GM11168 (cell line): ENCODE measurements around the gene PLIN4.

ENCODE experiments used
- in situ Hi-C: fragments of 300-500 bp; cut with MboI; formaldehyde crosslinking; loops from one replicate; pipeline ENCODE4 v1.12.0; 2022; ENCODE audit warnings: low sequenced_read_pairs; ENCODE audit not compliant: unreplicated experiment

Gene PLIN4

DNA sequence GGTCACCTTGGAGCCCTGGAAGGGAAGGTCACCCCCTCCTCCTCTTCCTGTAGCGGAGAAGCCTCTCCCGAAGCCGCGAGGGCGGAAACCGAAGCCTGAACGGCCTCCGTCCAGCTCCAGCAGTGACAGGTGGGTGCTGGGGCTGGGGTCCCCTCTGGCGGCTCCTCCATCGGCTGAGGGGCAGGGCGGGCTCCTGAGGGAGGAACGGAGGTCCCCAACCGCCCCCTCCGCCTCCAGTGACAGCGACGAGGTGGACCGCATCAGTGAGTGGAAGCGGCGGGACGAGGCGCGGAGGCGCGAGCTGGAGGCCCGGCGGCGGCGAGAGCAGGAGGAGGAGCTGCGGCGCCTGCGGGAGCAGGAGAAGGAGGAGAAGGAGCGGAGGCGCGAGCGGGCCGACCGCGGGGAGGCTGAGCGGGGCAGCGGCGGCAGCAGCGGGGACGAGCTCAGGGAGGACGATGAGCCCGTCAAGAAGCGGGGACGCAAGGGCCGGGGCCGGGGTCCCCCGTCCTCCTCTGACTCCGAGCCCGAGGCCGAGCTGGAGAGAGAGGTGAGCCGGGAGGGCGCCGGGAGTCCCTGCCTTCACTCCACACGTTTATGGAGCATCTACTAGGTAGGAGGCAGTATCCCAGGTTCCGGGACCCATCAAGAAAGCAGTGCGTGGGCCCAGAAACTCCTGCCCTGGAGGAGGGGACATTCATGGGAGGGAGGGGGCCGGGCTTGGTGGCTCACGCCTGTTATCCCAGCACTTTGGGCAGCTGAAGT is 24.2 kb downstream of the PLIN4 start:
- in situ Hi-C loops, result no loop called here

DNA sequence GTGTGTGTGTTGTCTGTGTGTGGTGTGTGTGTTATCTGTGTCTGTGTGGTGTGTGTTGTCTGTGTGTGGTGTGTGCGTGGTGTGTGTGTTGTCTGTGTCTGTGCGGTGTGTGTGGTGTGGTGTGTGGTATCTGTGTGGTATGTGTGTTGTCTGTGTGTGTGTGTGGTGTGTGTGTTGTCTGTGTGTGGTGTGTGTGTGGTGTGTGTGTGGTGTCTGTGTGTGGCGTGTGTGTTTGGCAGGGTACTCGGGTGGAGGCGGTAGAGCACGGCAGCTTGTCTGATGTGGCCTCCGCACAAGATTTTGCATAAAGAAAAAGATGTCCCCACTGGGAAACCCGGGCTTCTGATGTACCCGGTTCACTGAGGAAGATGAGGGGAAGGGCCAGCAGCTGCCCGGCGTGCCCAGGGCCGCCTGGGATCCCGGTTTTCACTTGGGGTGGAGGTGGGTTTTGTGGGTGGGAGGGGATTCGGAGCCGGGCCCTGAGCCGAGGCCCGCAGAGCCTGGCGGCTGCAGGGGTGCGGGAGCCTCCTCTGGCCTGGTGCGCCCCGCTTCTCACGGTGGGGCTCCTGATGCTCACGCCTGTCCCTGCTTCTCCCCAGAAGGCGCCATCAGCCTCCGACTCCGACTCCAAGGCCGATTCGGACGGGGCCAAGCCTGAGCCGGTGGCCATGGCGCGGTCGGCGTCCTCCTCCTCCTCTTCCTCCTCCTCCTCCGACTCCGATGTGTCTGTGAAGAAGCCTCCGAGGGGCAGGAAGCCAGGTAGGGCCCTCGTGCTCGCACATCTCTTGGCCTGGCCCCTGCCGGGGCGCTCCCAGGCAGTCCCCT is 25.0 kb downstream of the PLIN4 start:
- in situ Hi-C loops, result no loop called here

DNA sequence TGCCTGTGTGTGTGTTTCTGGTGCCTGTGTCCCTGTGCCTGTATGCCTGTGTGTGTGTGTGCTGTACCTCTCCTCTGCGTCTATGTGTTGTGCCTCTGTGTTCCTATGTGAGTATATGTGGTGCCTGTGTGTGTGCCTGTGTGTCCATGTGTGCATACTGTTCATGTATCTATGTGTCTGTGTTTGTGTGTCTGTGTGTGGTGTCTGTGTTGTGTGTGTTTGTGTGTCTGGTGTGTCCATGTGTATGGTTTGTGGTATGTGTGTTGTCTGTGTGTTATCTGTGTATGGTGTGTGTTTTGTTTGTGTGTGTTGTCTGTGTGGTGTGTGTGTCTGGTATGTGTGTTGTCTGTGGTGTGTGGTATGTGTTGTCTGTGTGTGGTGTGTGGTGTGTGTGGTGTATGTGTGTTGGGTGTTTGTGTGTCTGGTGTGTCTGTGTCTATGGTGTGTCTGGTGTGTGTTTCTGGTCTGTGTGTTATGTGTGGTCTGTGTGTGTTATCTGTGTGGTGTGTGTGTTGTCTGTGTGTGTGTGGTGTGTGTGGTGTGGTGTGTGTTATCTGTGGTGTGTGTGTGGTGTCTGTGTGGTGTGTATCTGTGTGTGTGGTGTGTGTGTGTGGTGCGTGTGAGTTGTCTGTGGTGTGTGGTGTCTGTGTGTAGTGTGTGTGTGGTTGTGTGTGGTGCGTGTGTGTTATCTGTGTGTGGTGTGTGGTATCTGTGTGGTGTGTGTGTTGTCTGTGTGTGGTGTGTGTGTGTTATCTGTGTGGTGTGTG is 25.8 kb downstream of the PLIN4 start:
- in situ Hi-C loops, result no loop called here

DNA sequence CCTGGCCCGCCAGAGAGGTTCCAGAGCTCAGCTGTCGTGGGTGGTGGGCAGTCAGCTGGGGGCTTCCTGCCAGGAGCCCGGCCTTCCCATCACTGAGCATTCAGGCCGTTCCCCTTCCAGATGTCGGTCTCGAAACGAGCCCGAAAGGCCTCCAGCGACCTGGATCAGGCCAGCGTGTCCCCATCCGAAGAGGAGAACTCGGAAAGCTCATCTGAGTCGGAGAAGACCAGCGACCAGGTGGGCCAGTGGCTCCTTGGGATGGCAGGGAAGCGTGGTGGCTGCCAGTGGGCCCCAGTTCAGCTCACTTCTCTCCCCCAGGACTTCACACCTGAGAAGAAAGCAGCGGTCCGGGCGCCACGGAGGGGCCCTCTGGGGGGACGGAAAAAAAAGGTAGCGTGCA is 26.8 kb downstream of the PLIN4 start:
- in situ Hi-C loops, result no loop called here

DNA sequence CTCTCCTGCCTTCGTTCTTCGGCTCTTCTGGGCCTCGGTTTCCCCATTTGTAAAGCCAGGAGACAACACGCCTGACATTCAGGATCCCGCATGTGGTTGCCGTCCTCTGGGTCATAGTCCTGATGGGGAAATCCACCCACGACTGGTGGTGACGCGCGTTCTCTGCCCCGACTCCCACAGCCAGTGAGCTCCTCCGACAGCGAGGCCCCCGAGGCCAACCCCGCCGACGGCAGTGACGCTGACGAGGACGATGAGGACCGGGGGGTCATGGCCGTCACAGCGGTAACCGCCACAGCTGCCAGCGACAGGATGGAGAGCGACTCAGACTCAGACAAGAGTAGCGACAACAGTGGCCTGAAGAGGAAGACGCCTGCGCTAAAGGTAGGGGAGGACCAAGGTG is 29.8 kb downstream of the PLIN4 start:
- in situ Hi-C loops, result no loop called here

DNA sequence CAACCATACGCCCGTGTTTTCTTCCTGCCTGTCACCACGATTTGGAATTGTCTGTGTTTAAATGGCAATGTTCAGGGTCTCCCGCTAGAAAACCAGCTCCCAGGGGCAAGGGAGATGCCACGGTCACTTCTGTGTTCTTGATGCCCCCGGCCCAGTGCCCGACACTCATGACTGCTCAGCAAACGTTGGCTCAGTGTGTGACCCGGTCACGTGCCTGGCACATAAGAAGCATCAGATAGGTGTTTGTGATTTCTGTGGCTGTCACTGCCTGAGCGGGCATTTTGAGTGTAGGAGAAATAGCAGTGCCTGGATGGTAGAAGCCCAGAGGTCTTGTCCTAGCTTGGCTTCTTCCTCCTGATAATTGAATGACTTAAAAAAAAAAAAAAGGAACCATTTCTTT is 30.7 kb downstream of the PLIN4 start:
- in situ Hi-C loops, result no loop called here

DNA sequence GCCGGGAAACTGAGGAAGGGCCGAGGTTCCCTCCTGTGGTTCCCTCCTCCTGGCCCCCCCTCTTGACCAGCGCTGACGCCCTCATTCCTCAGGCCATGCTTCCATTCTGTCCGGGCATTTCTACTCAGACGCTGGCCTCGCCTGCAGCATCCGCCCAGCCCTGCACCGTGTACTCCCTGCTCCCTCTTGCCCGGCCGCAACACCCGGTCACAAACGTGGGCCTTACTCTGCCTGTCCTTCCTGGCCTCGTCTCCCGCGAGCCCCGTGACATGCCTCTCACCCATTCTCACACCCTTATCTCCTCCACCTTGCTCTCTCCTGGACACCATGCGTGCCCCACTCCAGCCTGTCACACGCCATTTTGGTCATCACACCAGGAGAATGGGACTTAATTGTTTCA is 34.9 kb downstream of the PLIN4 start:
- in situ Hi-C loops, result no loop called here

DNA sequence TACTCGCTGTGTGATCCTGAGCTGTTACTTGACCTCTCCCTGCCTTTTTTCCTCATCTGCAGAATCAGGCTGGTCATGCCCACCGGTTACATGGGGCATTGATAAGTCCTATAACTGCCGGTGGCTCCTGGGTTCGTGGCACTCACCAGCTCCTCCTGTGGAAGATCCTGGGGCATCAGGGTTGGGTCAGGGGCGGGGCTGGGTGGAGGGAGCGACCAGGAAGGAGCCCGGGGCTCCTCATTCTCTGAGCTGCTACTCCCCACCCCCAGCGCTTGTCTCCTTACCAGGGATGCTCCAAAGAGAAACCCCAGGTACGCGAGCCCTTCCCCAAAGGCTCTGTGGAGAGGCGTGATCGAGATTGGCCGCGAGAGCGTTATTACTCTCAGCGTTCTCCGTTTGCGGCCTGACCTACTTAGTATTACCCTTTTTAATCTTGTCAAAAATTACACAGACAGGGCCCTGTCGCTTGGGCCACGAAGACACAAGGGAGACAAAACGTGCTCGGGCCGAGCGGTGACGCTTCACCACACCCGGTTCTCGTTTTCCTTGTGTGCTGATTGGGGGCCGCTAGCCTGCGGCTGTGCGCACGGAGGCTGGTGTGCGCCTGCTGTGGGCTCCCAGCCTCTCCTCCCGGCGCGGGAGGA is 35.4 kb downstream of the PLIN4 start:
- in situ Hi-C loops, result no loop called here

DNA sequence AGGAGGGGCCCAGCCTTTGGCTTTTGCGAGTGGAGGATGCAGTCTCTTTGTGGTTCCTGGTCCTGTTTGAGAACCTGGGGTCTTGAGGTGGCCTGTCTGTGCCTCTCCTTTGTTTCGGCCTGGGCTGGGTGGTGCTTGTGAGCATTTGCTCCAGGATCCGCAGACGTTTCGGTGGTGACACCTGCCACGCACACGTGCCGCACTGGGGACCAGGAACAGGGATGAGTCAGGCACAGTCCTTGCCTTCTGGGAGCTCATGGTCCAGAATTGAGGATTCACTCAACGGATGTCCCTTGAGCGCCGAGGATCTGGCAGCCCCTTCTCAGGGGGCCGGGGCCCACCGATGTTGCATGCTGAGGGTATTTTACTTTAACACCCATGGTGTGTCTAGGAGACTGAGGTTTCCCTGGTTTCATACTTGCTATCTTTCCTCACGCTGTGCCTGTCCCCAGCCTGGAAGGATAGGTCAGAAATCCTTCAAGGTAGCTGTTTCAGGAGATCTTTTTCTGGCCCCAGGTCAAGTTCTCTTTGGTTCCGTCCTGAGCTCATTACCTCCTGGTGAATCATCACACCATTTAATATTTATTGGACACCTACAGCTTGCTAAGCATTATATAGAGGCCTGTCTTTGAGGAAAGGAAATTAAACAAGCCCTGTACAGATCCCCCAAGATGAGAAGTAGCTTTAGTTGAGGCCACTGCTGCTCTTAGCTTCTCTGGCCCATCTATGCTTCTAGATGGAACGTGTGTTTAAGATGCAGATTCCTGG is 41.1 kb downstream of the PLIN4 start:
- in situ Hi-C loops, result no loop called here

DNA sequence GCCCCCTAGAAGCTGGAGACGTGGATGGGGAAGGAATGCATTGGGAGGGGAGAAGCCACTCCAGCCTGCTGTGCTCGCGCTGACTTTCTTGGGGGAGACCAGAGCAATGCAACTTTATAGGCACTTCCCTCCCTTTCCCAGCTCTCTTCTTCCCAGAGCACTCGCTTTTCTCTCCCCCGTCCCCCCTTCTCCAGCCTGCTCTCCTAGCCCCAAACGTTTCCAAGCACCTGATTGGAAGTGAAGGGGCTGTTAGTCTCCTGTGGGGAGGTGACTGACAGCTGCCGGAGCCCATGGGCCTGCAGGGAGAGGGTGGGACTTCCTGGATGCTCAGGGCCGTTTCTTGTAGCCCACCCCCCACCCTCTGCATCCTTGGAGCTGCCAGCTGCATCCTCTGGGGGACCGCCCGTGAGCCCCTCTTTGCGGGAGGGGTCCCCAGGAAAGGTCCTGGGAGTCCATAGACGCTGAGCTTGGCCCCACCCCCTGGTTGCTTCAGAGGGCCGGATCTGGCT is 43.7 kb downstream of the PLIN4 start:
- in situ Hi-C loops, result no loop called here

DNA sequence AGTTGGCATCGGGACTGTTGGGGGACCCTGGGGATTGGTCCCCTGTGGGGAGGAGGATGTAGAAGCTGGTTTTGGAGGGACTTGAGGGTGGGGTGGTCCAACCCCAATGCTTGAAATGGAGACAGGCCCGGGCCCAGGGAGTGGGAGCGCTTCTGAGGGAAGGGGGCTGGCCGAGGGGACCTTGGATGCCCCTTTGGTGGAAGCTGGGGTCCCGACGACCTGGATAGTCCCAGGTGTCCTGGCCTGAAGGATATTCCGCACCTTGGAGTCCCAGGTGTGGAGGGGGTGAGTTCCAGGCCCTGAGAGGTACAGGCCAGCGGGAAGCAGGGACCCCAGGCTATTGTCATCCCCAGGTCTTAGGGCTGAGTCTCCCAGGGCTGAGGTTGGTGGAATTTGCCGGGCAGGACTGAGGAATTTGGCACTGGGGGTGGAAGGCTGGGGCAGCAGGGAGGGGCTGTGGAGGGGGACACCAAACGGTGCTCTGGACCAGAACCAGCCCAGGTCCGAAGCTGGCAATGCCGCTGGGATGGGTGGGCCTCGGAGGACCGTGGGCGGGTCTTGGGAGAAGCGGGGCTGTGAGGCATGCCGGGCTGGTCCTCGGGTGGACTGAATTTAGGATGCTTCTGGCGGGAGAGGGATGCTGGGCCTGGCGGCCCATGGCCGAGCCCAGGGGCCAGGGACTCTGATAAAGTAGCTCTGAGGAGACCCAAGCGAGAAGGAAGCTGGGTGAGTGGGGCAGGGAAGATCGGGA is 44.3 kb downstream of the PLIN4 start:
- in situ Hi-C loops, result no loop called here

DNA sequence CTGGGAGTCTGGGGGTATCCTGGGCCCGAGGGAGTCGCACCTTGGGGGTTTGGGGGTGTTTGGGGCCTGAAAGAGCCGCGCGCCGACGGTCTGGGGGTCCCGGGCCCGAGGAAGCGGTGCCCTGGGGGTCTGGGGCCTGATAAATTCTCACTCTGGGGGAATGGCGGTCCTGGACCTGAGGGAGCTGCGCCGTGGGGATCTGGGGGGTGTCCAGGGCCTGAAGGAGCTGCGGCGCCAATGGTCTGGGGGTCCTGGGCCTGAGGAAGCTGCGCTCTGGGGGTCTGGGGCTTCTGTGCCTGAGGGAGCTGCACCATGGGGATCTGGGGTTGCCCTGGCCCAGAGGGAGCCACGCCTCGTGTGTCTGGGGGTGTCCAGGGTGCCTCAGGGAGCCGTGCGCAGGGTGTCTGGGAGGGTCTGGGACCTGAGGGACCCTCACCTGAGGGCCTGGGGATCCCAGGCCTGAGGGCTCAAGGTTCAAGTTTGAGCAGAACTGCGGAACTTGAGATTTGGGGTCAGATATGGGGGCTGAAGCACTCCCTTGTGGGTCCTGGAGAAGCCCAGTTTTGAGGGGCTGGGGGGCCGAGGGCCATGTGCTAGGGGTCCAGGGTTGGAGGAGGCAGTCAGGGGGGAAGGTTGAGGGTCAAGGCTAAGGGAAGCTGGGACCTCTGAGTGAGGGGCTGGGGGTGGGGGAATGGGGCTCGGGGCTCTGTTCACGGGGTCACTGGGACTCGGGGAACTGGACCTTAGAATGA is 45.1 kb downstream of the PLIN4 start:
- in situ Hi-C loops, result no loop called here

DNA sequence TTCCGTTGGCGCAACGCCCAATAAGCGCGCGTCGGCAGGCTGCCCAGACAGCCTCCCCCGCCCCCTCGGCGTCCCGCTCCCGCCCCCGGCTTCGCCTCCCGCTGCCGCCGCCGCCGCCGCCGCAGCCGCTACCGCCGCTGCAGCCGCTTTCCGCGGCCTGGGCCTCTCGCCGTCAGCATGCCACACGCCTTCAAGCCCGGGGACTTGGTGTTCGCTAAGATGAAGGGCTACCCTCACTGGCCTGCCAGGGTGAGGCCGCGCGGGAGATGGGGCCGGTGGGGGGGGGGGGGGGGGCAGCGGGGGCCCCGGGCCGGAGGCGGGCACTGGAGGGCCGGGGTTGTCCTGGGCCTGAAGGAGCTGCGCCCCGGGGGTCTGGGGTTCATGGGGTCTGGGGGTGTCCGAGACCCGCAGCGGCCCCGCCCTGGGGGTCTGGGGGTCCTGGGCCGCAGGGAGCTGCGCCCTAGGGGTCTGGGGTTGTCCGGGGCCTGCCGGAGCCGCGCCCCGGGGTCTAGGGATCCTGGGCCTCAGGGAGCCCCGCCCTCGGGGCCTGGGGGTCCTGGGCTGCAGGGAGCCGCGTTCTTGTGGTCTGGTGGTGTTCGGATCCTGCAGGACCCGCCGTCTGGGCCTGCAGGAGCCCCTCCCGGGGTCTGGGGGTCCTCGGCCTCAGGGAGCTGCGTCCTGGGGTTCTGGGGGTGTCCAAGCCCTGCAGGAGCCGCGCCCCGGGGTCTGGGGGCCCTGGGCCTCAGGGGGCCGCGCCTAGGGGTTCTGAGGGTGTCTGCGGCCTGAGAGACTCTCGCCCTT is 45.9 kb downstream of the PLIN4 start, which contains the start of gene HDGFL2:
Gene HDGFL2 (plus strand): TSS at position 124 of the 801 bp plus-strand sequence. CDS start 54 bp downstream, at position 178.
- in situ Hi-C loops, result no loop called here

DNA sequence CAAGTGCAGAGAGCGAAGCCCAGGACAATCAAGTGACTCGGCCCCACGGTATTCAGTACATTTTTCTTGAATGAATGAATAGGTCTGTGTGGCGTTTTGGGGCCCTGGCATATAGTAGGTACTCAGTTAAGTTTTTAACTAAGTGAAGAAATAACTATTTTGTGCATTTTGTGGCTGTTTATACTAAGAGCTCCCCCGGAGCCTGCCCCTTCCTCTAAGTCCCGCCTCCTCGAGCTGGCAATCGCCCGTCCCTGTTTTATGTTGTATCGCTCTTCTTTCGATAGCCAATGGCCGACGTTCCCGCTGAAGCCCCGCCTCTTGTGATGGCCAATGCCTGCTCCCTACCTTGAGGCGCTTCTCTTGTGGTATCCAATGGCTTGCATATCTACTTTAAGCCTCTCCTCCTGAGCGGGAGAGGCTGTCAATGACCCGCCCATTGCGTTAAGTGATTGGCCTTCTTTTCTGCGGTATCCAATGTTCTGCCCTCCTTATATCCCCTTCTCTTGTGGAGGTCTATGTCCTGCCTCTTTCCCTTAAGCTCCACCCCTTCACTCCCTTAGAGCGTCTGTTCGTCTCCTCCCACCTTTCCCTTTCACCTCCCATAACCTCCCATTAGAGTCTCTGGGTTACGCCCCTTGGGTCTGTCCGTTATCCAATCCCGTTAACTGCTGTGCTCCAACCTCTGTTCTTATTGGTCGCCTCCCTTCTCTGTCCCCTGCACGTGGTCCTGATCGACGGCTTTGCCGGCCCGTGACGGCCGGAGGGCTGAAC is 46.7 kb downstream of the PLIN4 start:
- in situ Hi-C loops, result no loop called here

DNA sequence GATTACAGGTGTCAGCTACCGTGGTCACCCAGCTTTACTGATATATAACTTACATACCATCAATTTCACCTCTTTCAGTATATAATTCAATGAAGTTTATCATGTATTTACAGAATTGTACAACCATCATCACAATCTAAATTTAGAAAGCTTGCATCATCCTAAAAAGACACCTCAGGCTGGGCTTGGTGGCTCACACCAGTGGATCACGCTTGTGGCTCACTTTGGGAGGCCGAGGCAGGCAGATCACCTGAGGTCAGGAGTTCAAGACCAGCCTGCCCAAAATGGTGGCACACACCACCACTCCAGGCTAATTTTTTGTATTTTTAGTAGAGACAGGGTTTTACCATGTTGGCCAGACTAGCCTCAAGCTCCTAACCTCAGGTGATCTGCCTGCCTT is 50.5 kb downstream of the PLIN4 start:
- in situ Hi-C loops, result no loop called here

DNA sequence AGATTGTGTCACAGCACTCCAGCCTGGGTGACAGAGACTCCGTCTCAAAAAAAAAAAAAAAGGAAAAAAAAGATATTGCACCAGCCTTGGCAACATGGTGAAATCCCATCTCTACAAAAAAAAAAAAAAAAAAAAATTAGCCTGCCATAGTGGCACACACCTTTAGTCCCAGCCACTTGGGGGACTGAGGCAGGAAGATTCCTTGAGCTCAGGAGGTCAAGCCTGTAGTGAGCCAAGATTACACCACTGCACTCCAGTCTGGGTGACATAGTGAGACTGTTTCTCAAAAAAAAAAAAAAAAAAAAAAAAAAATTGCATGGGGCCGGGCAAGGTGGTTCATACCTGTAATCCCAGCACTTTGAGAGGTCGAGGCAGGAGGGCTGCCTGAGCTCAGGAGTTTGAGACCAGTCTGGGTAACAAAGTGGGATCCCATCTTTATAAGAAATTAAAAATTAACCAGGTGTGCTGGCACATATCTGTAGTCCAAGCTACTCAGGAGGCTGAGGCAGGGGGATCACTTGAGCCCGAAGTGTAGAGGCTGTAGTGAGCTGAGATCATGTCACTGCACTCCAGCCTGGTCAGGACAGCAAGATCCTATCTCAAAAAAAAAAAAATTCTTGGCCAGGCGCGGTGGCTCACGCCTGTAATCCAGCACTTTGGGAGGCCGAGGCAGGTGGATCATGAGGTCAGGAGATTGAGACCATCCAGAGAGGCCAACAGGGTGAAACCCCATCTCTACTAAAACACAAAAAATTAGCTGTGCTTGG is 53.3 kb downstream of the PLIN4 start:
- in situ Hi-C loops, result loop anchor here (5.0 kb wide), 1 partner anchor 38 kb away; no protein-coding TSS in a partner anchor
